ENCODE measurements around the gene PDGFA. TPM values are rescaled to one million over a fixed set of nuclear protein-coding genes. Genes with fewer than 3 reads are reported as not detected.

PDGFA gene
- total RNA-seq, 2 experiments from 2014 or later: 0.23 to 0.53 TPM

- Mint-ChIP-seq H3K27ac (no peak overlapping the region), H3K4me1 (no peaks in the 10 kb centered on the region), H3K36me3 (no peaks in the 10 kb centered on the region), H3K9me3 (no peaks in the 10 kb centered on the region), H3K27me3 (no peaks in the 10 kb centered on the region), H3K4me3 (no peak overlapping the region)
- ATAC-seq (ENCODE audit: low read depth) (no peak), DNase-seq (peak; percentile 22)
- POLR2A ChIA-PET: no interaction called here
Observed at GRCh38 chr7:504221-505111, 15.2 kb downstream of the PDGFA start.

- Mint-ChIP-seq H3K4me1 (no peaks in the 10 kb centered on the region), H3K27me3 (no peaks in the 10 kb centered on the region), H3K9me3 (no peaks in the 10 kb centered on the region), H3K27ac (no peak overlapping the region), H3K36me3 (no peaks in the 10 kb centered on the region), H3K4me3 (no peak overlapping the region)
- DNase-seq (no peak), ATAC-seq (ENCODE audit: low read depth) (no peak)
- POLR2A ChIA-PET: no interaction called here
Observed at GRCh38 chr7:503575-504111, 16.0 kb downstream of the PDGFA start.

- Mint-ChIP-seq H3K9me3 (no peaks in the 10 kb centered on the region), H3K27me3 (no peaks in the 10 kb centered on the region), H3K27ac (no peak overlapping the region), H3K4me1 (peaks cover 4% of the 10 kb centered on the region), H3K4me3 (no peak overlapping the region), H3K36me3 (no peaks in the 10 kb centered on the region)
- POLR2A ChIA-PET: no interaction called here
- DNase-seq (no peak), ATAC-seq (ENCODE audit: low read depth) (no peak)
Observed at GRCh38 chr7:502296-502695, 17.4 kb downstream of the PDGFA start.

- Mint-ChIP-seq H3K9me3 (no peaks in the 10 kb centered on the region), H3K27ac (no peak overlapping the region), H3K36me3 (no peaks in the 10 kb centered on the region), H3K4me1 (peaks cover 4% of the 10 kb centered on the region), H3K27me3 (no peaks in the 10 kb centered on the region), H3K4me3 (no peak overlapping the region)
- no peak for DNase-seq
- ATAC-seq (ENCODE audit: low read depth): no peak
- POLR2A ChIA-PET: no interaction called here
Observed at GRCh38 chr7:501526-501925, 18.1 kb downstream of the PDGFA start.

GRCh38 chr7:500521-501420 lies 18.9 kb downstream of the PDGFA start:
- POLR2A ChIA-PET: no interaction called here
- H3K4me1 Mint-ChIP-seq: peaks cover 4% of the 10 kb centered on the region
- H3K4me3 Mint-ChIP-seq: no peak overlapping the region
- H3K9me3 Mint-ChIP-seq: no peaks in the 10 kb centered on the region
- H3K27ac Mint-ChIP-seq: no peak overlapping the region
- H3K27me3 Mint-ChIP-seq: no peaks in the 10 kb centered on the region
- DNase-seq (no peak), ATAC-seq (ENCODE audit: low read depth) (no peak)
- no peaks in the 10 kb centered on the region for H3K36me3 Mint-ChIP-seq

GRCh38 chr7:499853-500485 lies 19.7 kb downstream of the PDGFA start:
- Mint-ChIP-seq H3K27ac (no peak overlapping the region), H3K27me3 (no peaks in the 10 kb centered on the region), H3K9me3 (no peaks in the 10 kb centered on the region), H3K4me3 (no peak overlapping the region), H3K36me3 (no peaks in the 10 kb centered on the region), H3K4me1 (peaks cover 4% of the 10 kb centered on the region)
- POLR2A ChIA-PET: no interaction called here
- no peak for ATAC-seq (ENCODE audit: low read depth)
- DNase-seq: no peak

GRCh38 chr7:498678-499641 lies 20.7 kb downstream of the PDGFA start:
- Mint-ChIP-seq H3K9me3 (no peaks in the 10 kb centered on the region), H3K27ac (no peak overlapping the region), H3K4me3 (no peak overlapping the region), H3K27me3 (no peaks in the 10 kb centered on the region), H3K36me3 (no peaks in the 10 kb centered on the region), H3K4me1 (peaks cover 4% of the 10 kb centered on the region)
- ATAC-seq (ENCODE audit: low read depth) (no peak), DNase-seq (no peak)
- POLR2A ChIA-PET: no interaction called here

- no peaks in the 10 kb centered on the region for H3K27me3 Mint-ChIP-seq
- H3K4me1 Mint-ChIP-seq: peaks cover 4% of the 10 kb centered on the region
- H3K27ac Mint-ChIP-seq: no peak overlapping the region
- POLR2A ChIA-PET: no interaction called here
- DNase-seq (no peak), ATAC-seq (ENCODE audit: low read depth) (no peak)
- no peaks in the 10 kb centered on the region for H3K36me3 Mint-ChIP-seq
- no peak overlapping the region for H3K4me3 Mint-ChIP-seq
- H3K9me3 Mint-ChIP-seq: no peaks in the 10 kb centered on the region
Observed at GRCh38 chr7:497946-498655, 21.5 kb downstream of the PDGFA start.

GRCh38 chr7:497346-497745 lies 22.3 kb downstream of the PDGFA start:
- DNase-seq (no peak), ATAC-seq (ENCODE audit: low read depth) (no peak)
- H3K4me3 Mint-ChIP-seq: no peak overlapping the region
- no peaks in the 10 kb centered on the region for H3K27me3 Mint-ChIP-seq
- no peaks in the 10 kb centered on the region for H3K9me3 Mint-ChIP-seq
- H3K4me1 Mint-ChIP-seq: peaks cover 4% of the 10 kb centered on the region
- H3K27ac Mint-ChIP-seq: no peak overlapping the region
- POLR2A ChIA-PET: no interaction called here
- no peaks in the 10 kb centered on the region for H3K36me3 Mint-ChIP-seq

- Mint-ChIP-seq H3K27me3 (no peaks in the 10 kb centered on the region), H3K27ac (no peak overlapping the region), H3K36me3 (no peaks in the 10 kb centered on the region), H3K9me3 (no peaks in the 10 kb centered on the region), H3K4me3 (no peak overlapping the region), H3K4me1 (peaks cover 4% of the 10 kb centered on the region)
- POLR2A ChIA-PET: no interaction called here
- no peak for DNase-seq
- no peak for ATAC-seq (ENCODE audit: low read depth)
Observed at GRCh38 chr7:496528-497295, 22.9 kb downstream of the PDGFA start.

- H3K9me3 Mint-ChIP-seq: no peaks in the 10 kb centered on the region
- DNase-seq: no peak
- peaks cover 4% of the 10 kb centered on the region for H3K4me1 Mint-ChIP-seq
- POLR2A ChIA-PET: no interaction called here
- H3K36me3 Mint-ChIP-seq: no peaks in the 10 kb centered on the region
- H3K27me3 Mint-ChIP-seq: no peaks in the 10 kb centered on the region
- no peak overlapping the region for H3K4me3 Mint-ChIP-seq
- no peak overlapping the region for H3K27ac Mint-ChIP-seq
- no peak for ATAC-seq (ENCODE audit: low read depth)
Observed at GRCh38 chr7:495761-496321, 23.8 kb downstream of the PDGFA start.
